GM21526 (cell line): Measurements from ENCODE around the gene CRADD.
"Not testable (repeated sequence)": the region's sequence is repeated elsewhere in the genome, so short reads cannot be mapped to it uniquely, and the experiment has no call there.

ENCODE experiments used
- ATAC-seq: cut with Tn5 transposase; IDR thresholded peaks from one replicate; pipeline ENCODE4 v1.9.1; 2021; ENCODE audit warnings: moderate library complexity; ENCODE audit not compliant: unreplicated experiment, low FRiP score

CRADD gene

GRCh38 chr12:93753838-93754429 is 76.8 kb downstream of the CRADD start:
- no peak for ATAC-seq

DNA sequence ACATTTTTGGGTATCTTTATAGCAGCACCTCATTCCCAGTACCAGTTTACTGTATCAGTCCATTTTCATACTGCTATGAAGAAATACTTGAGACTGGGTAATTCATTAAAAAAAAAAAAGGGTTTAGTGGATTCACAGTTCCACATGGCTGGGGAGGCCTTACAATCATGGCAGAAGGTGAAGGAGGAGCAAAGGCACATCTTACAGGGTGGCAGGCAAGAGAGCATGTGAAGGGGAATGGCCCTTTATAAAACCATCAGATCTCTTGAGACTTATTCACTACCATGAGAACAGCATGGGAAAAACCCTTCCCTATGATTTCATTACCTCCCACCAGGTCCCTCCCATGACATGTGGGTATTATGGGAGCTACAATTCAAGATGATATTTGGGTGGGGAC is 77.7 kb downstream of the CRADD start:
- not testable (repeated sequence) for ATAC-seq

- ATAC-seq, result no peak
Measured at GRCh38 chr12:93756288-93756687, 79.1 kb downstream of the CRADD start.

DNA sequence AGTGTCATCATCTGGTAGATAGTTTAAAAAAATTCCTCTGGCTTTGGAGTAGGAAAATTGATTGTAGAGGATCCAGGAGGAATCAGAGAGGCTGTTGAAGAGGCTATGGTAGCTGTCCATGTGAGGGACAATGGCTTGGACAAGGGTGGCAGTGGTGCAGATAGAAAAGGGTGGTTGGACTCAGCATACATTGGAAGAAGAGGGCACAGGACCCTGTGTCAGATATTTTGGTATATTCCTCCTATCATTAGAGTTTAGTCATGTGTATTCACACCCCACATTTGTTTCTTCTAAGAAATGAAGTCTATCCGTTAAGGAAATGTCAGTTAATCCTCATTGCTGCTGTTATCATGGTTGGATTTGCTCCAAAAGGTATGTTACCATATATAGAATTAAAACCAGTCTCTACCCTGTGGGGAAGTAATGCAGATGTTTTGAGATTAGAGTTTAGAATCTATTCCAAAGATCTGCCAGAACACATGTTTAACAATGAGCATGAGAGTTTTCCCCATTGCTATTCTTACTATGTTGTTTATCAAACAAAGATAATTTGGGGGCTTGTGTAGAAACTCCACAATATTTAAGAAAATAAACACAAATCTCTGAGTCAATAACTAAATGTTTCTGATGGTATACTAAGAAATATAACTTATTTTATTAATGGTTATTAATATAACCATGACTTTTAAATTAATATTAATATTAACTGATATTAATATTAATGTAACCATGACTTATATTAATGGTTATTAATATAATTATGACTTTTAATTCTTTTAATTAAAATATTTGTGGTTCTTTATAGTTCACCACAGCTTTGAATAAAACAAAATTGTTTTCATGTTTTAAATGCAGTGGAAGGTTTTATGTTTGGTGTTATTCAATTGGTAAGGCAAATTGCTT is 80.9 kb downstream of the CRADD start:
- ATAC-seq, result no peak

GRCh38 chr12:93758801-93759373 is 81.7 kb downstream of the CRADD start:
- no peak for ATAC-seq

- no peak for ATAC-seq
Measured at GRCh38 chr12:93759512-93760081, 82.4 kb downstream of the CRADD start.

- ATAC-seq, result no peak
Measured at GRCh38 chr12:93760275-93760875, 83.2 kb downstream of the CRADD start.

- no peak for ATAC-seq
Measured at GRCh38 chr12:93762059-93762719, 85.0 kb downstream of the CRADD start.

- ATAC-seq, result no peak
Measured at GRCh38 chr12:93762912-93763553, 85.9 kb downstream of the CRADD start.

- ATAC-seq, result no peak
Measured at GRCh38 chr12:93763746-93764147, 86.6 kb downstream of the CRADD start.

DNA sequence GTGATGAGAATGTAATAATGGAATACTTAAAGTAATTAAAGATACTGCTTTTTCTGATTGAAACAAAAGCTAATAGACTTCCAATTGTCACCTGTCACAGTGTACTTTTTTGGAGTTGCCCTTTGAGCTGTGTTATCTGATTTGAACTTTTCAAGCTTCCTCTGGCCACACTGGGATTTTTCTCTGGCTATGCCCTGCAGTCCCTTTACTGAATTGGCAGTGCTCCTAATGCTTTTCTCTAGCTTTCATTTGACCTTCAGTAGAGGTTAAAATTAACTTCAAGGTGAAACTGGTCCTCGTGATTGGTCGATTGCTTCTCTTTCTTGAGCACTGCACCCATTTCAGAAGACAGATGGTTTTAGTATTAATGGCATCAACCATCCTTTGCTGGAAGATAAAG is 89.2 kb downstream of the CRADD start:
- no peak for ATAC-seq

- ATAC-seq, result no peak
Measured at GRCh38 chr12:93766796-93767523, 89.8 kb downstream of the CRADD start.

GRCh38 chr12:93767524-93767863 is 90.3 kb downstream of the CRADD start:
- ATAC-seq, result no peak

- no peak for ATAC-seq
Measured at GRCh38 chr12:93772003-93772700, 95.0 kb downstream of the CRADD start.

GRCh38 chr12:93773122-93773871 is 96.1 kb downstream of the CRADD start:
- ATAC-seq, result no peak

- ATAC-seq, result no peak
Measured at GRCh38 chr12:93776581-93777018, 99.4 kb downstream of the CRADD start.

GRCh38 chr12:93777254-93777653 is 100.1 kb downstream of the CRADD start:
- no peak for ATAC-seq

- ATAC-seq, result no peak
Measured at GRCh38 chr12:93778306-93778705, 101.1 kb downstream of the CRADD start.
